Natural killer cell (primary cell): Measurements from ENCODE around the gene RGS3. TPM values are rescaled to one million over a fixed set of nuclear protein-coding genes. Genes with fewer than 3 reads are reported as not detected.

Experiments used
- ATAC-seq, 3 donors: fragments of 150-1000 bp in 2 of 3; fragments of 200-7000 bp in 1 of 3; cut with Tn5 transposase; 1 replicate in 1 of 3; 2 replicates in 2 of 3; pipeline ENCODE4 v1.10.0; 2021; ENCODE audit warnings: mild to moderate bottlenecking in 2 of 3, moderate library complexity in 2 of 3
- DNase-seq, 2 donors: peaks; one replicate each; pipeline versions ENCODE4 v3.0.0 to v3.0.0-alpha.2; 2013 to 2021; ENCODE audit warnings: mixed read lengths in 1 of 2
- H3K27ac ChIP-seq: one replicate; pipeline ENCODE4 v1.5.1; 2013; ENCODE audit warnings: mild to moderate bottlenecking, low read length
- H3K27me3 ChIP-seq: one replicate; pipeline ENCODE4 v1.6.1; 2013; ENCODE audit warnings: low read length; ENCODE audit not compliant: control insufficient read depth, insufficient read depth
- H3K36me3 ChIP-seq: one replicate; pipeline ENCODE4 v1.6.1; 2013; ENCODE audit warnings: low read length; ENCODE audit not compliant: control insufficient read depth, insufficient read depth
- H3K4me1 ChIP-seq: one replicate; pipeline ENCODE4 v1.6.1; 2013; ENCODE audit warnings: low read length; ENCODE audit not compliant: control insufficient read depth, insufficient read depth
- H3K4me3 ChIP-seq: one replicate; pipeline ENCODE4 v1.5.1; 2013; ENCODE audit warnings: low read length
- H3K9me3 ChIP-seq: one replicate; pipeline ENCODE4 v1.6.1; 2013; ENCODE audit warnings: low read length; ENCODE audit not compliant: control insufficient read depth, insufficient read depth
- H3K27ac Mint-ChIP-seq, 2 donors: one replicate each; pipeline ENCODE4 v1.8.0; 2022; ENCODE audit warnings: mild to moderate bottlenecking in 2 of 2, mixed read lengths in 2 of 2, moderate library complexity in 1 of 2
- H3K27me3 Mint-ChIP-seq, 2 donors: one replicate each; pipeline ENCODE4 v1.8.0; 2022; ENCODE audit warnings: low read depth in 2 of 2, mixed read lengths in 2 of 2
- H3K36me3 Mint-ChIP-seq: one replicate; pipeline ENCODE4 v1.8.0; 2022; ENCODE audit warnings: mixed read lengths
- H3K4me1 Mint-ChIP-seq, 2 donors: one replicate each; pipeline ENCODE4 v1.8.0; 2022; ENCODE audit warnings: mixed read lengths in 2 of 2
- H3K4me3 Mint-ChIP-seq: one replicate; pipeline ENCODE4 v1.8.0; 2022; ENCODE audit warnings: mild to moderate bottlenecking, moderate library complexity, mixed read lengths
- H3K9me3 Mint-ChIP-seq, 2 donors: one replicate each; pipeline ENCODE4 v1.8.0; 2022; ENCODE audit warnings: mixed read lengths in 2 of 2
- WGBS: methylation state at CpG from one replicate; pipeline ENCODE4 v1.1.7; 2013; ENCODE audit warnings: missing lambda C conversion rate; ENCODE audit not compliant: insufficient coverage; 5-methylcytosine and 5-hydroxymethylcytosine counted together
- intact Hi-C: fragments of 100-400 bp; cut with micrococcal nuclease; formaldehyde crosslinking; loops from one replicate; pipeline ENCODE4 v1.14.2; 2022
- total RNA-seq, 4 donors: library from RNA; stranded (reverse); fragments of 120-200 nt in 1 of 4; gene quantifications; one replicate each; pipeline versions ENCODE4 v1.2.3 to v1.2.4, GENCODE V29; 2013 to 2022
- TF ChIP-seq, protein P1 (sequence below): fragments of 200-600 bp; IDR thresholded peaks from one replicate; pipeline ENCODE4 v1.8.0; 2022; ENCODE audit warnings: antibody characterized with exemption

RGS3 gene
- total RNA-seq, 3 donors from 2014 or later (not counting 1 experiment from before 2014, with no cell fraction given) = 148 to 269 (median 190) TPM

DNA sequence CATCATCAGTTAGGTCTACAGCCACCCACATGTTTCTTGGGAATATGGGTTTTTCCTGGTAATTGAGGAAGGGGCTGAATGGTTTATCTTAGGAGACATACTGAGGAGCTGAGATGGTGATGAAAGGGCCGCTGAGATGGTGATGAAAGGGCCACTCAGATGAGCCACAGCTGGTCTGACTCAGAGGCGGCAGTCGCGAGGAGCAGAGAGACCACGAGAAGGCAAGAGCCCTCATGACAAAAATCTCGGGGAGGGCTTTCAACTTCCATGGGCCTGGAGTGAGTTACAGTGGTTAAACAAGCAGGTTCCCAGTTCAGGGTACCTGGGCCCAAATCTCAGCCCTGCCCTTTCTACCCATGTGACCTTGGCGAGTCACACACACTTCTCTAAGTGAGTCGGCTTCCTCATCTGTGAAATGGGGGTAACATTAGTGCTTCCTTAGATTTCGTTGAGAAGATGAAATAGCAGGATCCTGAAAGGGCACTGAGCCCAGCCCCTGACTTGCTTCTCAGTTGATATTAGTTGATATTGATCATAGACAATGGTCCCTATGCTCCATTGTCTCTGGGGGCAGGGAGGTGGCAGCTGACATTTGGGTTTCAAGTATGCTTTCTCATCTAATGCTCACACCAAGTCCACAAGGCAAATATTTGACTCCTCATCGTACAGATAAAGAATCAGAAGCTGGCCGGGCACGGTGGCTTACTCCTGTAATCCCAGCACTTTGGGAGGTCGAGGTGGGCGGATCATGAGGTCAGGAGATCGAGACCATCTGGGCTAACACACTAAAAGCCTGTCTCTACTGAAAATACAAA lies 169.5 kb downstream of the RGS3 start:
- Mint-ChIP-seq H3K27me3 (peaks cover 9 to 12% of the 10 kb centered on the region in 2 donors), H3K27ac (no peak overlapping the region), H3K4me3 (no peak overlapping the region), H3K9me3 (no peaks in the 10 kb centered on the region), H3K36me3 (no peaks in the 10 kb centered on the region), H3K4me1 (no peaks in the 10 kb centered on the region)
- DNase-seq (no peak), ATAC-seq (no peak)
- Histone ChIP-seq H3K4me3 (no peak overlapping the region), H3K36me3 (no peaks in the 10 kb centered on the region), H3K27ac (no peak overlapping the region), H3K9me3 (no peaks in the 10 kb centered on the region), H3K4me1 (no peaks in the 10 kb centered on the region), H3K27me3 (no peaks in the 10 kb centered on the region)
- TF ChIP-seq, protein P1, sequence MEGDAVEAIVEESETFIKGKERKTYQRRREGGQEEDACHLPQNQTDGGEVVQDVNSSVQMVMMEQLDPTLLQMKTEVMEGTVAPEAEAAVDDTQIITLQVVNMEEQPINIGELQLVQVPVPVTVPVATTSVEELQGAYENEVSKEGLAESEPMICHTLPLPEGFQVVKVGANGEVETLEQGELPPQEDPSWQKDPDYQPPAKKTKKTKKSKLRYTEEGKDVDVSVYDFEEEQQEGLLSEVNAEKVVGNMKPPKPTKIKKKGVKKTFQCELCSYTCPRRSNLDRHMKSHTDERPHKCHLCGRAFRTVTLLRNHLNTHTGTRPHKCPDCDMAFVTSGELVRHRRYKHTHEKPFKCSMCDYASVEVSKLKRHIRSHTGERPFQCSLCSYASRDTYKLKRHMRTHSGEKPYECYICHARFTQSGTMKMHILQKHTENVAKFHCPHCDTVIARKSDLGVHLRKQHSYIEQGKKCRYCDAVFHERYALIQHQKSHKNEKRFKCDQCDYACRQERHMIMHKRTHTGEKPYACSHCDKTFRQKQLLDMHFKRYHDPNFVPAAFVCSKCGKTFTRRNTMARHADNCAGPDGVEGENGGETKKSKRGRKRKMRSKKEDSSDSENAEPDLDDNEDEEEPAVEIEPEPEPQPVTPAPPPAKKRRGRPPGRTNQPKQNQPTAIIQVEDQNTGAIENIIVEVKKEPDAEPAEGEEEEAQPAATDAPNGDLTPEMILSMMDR = no peak
- WGBS = 76% methylated on average over 15 of the region's 15 CpGs
- intact Hi-C loops = no loop called here

DNA sequence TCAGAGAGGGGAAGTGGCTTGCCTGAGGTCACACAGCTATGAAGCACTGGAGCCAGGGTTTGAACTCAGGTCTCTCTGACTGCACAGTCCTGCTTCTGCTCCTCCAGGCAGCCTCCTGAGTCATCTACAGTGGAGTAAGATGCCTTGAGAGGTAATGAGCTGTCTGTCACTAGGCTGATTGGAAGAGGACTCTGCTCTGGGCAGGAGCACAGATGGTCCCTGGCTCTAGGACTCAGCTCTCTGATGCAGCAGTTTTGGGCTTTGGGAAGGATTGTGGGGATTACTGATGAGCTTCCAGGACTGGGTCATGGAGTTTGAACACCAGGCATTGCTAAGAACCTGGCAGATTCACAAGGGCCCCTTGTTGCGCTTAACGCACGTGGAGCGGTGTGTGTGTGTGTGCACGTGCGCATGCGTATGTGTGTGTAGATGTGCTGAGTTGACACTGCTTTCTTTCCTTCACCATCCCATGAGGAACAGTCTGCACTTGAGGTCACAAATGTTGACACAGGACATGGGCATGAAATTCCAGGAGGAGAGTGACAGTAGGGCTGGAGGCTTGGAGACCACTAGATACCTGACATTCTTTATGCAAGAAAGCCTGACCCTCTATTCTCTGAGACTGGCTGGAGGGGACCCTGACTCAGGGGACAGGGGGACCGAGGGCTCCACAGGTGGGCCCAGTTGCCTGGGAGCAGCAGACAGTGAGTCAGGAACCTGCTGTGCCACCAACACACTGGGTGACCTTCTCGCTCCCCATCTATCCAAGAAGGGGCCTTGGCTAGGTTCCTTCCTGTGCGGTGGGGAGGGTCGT lies 170.5 kb downstream of the RGS3 start:
- intact Hi-C loops = no loop called here
- Histone ChIP-seq H3K9me3 (no peaks in the 10 kb centered on the region), H3K4me1 (no peaks in the 10 kb centered on the region), H3K4me3 (no peak overlapping the region), H3K27ac (no peak overlapping the region), H3K27me3 (no peaks in the 10 kb centered on the region), H3K36me3 (no peaks in the 10 kb centered on the region)
- Mint-ChIP-seq H3K36me3 (no peaks in the 10 kb centered on the region), H3K4me1 (no peaks in the 10 kb centered on the region), H3K27ac (no peak overlapping the region), H3K4me3 (no peak overlapping the region), H3K27me3 (peaks cover 8 to 9% of the 10 kb centered on the region in 2 donors), H3K9me3 (no peaks in the 10 kb centered on the region)
- TF ChIP-seq, protein P1 = no peak
- ATAC-seq (no peak), DNase-seq (no peak)
- 85% methylated on average over 8 of the region's 11 CpGs for WGBS

DNA sequence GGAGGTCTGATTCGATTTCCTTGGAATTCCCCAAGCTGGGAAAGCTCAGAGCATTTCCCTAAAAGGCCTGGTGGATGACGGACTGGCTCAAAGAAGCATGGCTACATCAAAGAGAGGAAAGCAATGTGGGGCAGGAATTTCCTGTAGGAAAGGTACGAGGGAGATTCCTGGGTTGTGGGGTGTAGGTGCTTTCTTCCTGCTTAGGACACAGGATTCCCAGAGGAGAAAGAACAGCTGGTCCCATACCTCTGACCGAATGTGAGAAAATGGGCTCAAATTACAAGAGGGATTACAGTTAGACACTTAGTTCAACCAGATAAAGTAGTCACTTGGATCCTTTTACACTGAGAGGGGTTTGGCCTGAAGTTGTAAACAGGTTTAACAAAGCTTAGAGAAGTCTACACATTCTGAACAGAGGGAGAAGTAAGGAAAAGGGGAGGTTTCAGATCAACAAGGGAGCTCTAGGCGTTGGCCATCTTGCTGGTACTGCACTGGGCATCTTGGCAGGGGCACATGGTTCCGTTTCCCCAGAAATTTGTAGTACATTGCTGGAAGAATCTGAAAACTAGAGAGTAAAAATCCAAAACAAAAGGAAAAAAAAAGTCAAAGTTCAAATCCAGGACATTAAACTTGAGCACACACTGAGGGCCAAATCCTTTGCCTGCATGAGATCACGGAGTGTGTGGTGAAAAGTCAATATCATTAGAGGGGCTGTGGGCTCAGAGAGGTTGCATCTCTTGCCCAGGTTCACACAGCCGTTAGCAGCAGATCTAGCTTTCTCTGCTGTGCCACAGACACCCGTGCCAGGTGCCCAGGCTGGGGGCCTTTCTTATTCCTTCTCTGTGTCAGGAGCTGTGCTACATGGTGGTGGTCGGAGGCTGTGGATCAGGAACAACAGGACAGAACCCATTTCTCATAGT lies 171.3 kb downstream of the RGS3 start:
- intact Hi-C loops = no loop called here
- H3K36me3 Mint-ChIP-seq = no peaks in the 10 kb centered on the region
- H3K4me3 Mint-ChIP-seq = no peak overlapping the region
- TF ChIP-seq, protein P1 = no peak
- Histone ChIP-seq H3K4me3 (no peak overlapping the region), H3K9me3 (no peaks in the 10 kb centered on the region), H3K27ac (no peak overlapping the region), H3K36me3 (no peaks in the 10 kb centered on the region), H3K27me3 (no peaks in the 10 kb centered on the region), H3K4me1 (no peaks in the 10 kb centered on the region)
- no peak for ATAC-seq
- WGBS = 68% methylated on average over 10 of the region's 10 CpGs
- peaks cover 8 to 9% of the 10 kb centered on the region in 2 donors for H3K27me3 Mint-ChIP-seq
- no peaks in the 10 kb centered on the region for H3K9me3 Mint-ChIP-seq
- H3K27ac Mint-ChIP-seq = no peak overlapping the region
- no peaks in the 10 kb centered on the region for H3K4me1 Mint-ChIP-seq
- DNase-seq = no peak
